ENCODE results near the gene KCNMB2.
A peak's percentile ranks its signal among the peaks of the same experiment; 100 is the strongest.

KCNMB2 gene

GRCh38 chr3:178569826-178570225 is 33.6 kb downstream of the KCNMB2 start:
- DNase-seq (ENCODE audit: low spot score): no peak

DNA sequence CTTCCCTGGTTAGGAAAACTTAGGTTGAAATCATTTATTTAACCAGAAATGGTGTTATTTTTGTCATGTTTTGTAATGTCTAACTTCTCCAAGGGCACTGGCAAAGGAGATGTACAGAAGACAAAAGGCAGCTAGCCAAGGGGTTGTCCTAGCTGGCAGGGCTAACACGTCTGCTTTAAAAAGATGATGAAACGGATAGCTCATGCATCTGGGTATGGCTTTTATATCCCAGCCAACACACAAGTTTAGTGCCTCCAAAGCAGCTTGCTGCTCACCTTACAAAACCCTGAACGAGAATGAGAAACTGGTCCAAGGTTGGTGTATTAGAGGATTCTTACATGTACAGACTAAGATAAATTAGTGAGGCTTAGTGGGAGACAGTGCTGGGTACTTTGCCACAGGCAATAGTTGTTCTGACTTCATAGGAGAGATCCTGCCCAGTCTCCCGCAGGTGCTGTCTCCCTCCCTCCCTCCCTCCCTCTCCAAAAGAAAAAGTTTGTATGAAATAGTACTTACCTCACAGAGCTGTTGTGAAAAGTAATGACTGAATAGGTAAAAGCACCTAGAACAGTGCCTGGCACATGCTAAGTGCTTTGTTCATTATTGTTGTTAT is 47.8 kb downstream of the KCNMB2 start:
- no peak for DNase-seq (ENCODE audit: low spot score)

GRCh38 chr3:178584722-178585380 is 48.6 kb downstream of the KCNMB2 start:
- no peak for DNase-seq (ENCODE audit: low spot score)

DNA sequence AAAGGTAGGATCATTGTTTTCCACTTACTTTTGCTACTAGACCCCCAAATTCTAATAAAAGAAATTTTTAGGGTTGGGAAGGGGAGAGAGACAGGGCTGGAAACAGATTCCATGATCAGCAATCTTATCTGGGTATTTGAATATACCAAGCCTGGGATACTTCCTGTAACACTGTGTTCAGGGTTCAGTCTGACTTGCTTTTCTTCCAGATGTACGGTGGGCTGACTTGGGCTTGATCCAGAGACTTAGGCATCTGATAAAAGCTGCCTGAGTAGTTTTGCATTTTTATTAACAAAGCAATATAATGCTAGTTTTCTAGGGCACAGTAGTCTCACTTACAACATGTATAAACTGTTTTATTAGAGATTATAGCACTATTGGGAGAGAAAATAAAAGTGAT is 49.2 kb downstream of the KCNMB2 start:
- DNase-seq (ENCODE audit: low spot score): no peak

- no peak for DNase-seq (ENCODE audit: low spot score)
Observed at GRCh38 chr3:178586076-178586475, 49.8 kb downstream of the KCNMB2 start.

DNA sequence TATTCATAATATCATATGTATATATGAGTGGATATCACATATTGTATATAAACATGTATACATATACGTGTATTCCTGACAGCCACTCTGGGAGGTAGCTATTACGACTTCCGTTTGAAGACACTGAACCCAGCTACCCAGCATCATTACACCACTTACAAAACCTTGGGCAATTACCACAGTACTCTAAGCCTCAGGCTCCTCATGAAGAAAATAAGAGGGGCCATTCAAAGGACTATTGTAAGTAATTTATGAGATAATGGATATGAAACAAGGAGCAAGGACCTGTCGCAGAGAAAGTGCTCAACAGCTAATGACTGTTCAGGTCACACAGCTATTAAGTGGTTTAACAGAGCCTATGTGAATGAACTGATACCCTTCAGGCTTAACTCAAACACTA is 52.4 kb downstream of the KCNMB2 start:
- DNase-seq (ENCODE audit: low spot score): no peak

DNA sequence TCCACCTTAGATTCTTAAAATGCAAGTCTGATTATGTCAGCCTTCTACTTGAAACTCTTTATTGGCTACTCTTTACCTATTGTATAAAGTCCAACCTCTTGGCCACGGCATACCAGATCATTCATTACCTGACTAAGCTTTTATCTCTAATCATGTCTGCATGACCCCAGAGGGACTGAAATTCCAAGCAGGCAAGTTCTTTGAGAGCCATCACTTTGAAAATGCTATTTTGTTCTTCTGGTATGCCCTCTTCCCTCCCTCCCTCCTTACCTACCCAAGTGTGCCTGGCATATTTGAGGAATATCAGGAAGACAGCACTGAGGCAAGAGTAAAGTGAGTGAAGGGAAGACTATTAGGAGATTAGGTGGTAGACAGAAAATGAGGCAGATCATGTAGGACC is 57.5 kb downstream of the KCNMB2 start:
- no peak for DNase-seq (ENCODE audit: low spot score)

DNA sequence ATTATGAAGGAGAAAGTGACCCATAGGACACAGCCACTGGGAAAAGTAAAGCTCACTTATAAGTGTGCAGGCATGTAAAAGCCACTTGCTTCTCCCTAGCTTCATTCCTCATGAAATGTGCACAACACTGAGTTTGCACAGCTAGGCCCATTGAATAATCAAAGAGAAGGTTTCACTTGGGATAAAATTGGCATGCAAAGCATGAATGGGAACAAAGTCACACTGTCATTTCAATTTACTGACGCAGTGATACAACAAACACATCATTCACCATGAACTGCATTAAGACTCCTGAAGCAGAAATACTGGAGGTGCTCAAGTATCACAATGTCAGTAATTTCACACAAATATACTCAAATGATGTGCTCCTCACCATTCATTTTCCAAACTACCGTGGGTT is 61.1 kb downstream of the KCNMB2 start:
- DNase-seq (ENCODE audit: low spot score): no peak

DNA sequence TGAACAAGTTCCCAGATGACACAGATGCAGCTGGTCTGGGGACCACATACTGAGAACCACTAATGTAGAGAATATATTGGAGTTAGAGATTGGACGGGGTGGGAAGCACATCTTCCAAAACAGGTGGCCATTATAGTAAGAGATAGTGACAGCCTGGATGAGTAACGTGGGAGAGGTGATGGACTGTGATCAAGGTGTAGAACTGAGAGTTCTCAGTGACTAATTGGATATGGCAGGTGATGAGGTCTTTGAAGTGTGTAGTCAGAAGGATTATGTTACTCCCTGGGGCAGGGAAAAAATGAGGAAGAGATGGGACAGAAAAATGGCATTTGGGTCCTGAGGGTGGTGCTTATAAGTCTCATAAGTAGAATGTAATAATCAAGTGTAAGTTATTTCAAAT is 66.6 kb downstream of the KCNMB2 start:
- DNase-seq (ENCODE audit: low spot score): no peak

- no peak for DNase-seq (ENCODE audit: low spot score)
Observed at GRCh38 chr3:178603735-178604134, 67.5 kb downstream of the KCNMB2 start.

DNA sequence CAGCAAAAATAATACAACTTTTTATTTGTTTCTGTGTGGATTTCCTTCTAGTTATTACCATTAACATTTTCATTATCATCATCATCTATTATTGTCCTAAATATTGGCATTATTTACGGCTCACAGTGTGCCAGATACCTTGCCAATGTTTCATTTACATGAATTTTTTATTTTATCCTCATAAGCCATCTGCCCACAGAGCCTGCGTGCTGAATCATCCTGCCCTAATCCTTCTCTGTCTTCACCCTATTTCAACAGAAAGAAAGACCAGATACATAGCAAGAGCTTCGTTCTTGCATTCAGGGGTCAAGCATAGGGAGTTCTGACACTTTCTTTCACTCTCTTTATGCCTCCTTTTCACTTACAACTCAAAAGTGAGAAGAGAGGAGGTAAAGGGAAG is 82.0 kb downstream of the KCNMB2 start:
- DNase-seq (ENCODE audit: low spot score): no peak

DNA sequence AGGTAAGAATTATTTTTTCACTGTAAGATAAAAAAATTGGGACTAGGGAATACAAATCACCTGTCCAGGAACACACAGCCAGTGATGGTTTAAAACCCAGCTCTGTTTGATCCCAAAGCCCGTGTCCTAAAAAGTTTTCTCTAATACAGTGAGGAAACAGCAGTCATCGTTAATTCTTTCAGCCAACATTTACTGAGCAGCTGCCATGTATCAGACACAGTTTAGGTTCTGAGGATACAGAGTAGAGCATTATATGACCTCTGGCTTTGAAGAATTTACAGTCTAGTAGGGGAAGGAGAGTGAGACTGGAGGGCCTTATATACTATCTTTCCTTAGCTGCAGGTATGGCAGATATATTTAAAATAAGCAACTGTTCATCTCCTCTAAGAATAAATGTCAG is 82.7 kb downstream of the KCNMB2 start:
- no peak for DNase-seq (ENCODE audit: low spot score)

DNA sequence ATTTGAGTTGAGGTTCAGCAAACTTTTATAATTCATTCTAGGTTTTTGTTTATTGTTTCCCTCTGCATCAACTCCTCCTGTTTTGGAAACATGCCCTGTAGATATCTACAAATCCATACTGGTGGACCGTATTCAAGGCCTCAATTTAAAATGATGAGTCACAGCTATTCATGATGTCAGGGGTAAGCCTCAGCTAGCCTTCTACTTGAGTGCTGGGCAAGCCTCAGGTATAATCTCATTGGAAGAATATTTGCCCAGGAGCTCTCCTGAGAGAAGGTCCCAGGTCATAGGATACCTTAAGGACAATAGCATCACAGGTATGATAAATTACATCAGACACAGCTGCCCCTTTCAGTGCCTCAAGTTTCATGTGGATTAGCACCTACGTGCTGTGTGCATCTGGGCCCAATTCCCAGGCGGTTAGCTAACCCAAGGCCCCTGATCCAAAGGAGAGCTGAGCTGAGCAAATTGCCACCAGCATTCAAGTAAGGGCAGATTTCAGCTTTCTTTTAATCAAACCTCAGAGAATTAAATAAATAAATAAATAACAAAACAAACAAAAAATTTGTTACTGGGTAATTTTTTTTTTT is 87.5 kb downstream of the KCNMB2 start:
- DNase-seq (ENCODE audit: low spot score): peak; percentile 17

DNA sequence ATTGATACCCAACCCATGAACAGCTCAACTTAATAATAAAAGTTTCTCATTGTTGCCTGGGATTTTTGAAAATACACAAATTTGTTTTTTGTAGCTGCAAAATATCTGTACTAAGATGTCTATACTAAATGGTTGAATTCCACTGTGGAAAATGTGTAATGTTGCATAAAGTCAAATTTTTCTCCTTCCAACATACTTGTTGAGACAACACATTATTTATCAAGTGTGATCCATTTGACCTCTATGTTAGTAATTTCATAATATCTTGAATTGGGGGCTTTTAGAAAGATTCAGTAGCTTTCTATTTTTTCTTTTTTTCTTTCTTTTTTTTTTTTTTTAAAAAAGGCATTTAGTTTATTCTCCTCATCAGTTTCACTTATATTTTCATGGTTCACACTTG is 88.0 kb downstream of the KCNMB2 start:
- DNase-seq (ENCODE audit: low spot score): no peak

DNA sequence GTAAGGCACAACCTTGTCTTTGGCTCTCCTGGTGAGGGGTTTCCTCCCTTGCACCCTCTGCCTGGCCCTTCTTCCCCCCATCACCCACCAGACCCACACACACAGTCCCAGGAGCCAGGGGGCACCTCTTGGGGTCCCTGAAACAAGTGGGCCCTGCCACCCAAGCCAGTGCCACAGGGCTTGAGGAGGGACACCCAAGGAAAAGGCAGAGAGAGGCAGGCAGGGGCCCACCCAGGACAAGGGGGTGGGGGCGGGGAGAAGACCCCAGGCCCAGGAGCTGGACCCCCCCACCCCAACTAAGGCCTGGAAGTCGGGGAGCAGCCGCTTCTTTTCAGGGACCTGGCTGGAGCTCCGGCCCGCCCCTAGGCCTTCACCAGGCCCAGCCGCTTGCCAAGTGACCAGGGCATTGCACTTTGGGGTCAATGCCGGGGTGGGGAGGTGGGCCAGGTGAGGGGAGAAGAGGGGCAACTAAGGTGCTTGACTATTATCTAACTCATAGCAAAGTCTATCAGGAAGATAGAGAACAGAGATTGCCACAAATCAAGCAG is 88.9 kb downstream of the KCNMB2 start:
- no peak for DNase-seq (ENCODE audit: low spot score)

DNA sequence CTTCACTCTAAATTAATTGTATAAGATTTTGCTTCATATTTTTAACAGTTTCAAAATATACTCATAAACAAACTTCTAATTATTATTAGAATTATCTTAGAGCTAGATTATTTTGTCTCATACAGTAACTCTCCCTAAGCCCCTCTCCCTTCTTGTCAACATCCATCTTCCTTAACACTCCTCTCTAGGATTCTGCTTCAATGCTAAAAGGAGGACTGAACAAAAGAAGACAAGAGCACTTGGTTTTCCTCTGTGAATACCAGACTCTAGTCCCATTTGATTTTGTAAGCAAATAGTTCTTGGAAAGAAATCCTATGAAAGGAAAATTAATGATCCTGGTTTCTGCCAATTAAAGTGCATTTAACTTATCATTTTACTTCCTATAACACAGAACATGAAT is 91.8 kb downstream of the KCNMB2 start:
- DNase-seq (ENCODE audit: low spot score): no peak

GRCh38 chr3:178629430-178630178 is 93.4 kb downstream of the KCNMB2 start:
- DNase-seq (ENCODE audit: low spot score): no peak

GRCh38 chr3:178631950-178632349 is 95.7 kb downstream of the KCNMB2 start:
- DNase-seq (ENCODE audit: low spot score): no peak

GRCh38 chr3:178634975-178635374 is 98.7 kb downstream of the KCNMB2 start:
- no peak for DNase-seq (ENCODE audit: low spot score)

DNA sequence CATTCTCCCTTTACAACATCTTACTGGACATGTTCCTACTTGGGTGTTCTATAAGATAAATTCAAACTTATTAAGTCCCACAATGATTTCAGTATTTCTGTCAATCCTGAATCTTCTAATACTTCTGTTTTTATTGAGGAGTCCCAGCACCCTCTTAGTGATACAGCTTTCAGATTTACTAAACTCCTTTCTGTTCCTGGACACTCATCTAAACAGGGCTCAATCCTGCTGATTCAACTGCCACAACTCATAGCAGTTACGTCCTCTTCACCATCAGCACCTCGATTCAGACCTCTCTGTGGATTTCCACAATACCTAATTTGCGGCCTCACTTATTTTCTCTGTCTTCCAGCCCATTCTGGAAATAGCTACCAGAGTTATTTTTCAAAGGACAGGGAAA is 101.6 kb downstream of the KCNMB2 start:
- no peak for DNase-seq (ENCODE audit: low spot score)

GRCh38 chr3:178645503-178645902 is 109.3 kb downstream of the KCNMB2 start:
- no peak for DNase-seq (ENCODE audit: low spot score)

DNA sequence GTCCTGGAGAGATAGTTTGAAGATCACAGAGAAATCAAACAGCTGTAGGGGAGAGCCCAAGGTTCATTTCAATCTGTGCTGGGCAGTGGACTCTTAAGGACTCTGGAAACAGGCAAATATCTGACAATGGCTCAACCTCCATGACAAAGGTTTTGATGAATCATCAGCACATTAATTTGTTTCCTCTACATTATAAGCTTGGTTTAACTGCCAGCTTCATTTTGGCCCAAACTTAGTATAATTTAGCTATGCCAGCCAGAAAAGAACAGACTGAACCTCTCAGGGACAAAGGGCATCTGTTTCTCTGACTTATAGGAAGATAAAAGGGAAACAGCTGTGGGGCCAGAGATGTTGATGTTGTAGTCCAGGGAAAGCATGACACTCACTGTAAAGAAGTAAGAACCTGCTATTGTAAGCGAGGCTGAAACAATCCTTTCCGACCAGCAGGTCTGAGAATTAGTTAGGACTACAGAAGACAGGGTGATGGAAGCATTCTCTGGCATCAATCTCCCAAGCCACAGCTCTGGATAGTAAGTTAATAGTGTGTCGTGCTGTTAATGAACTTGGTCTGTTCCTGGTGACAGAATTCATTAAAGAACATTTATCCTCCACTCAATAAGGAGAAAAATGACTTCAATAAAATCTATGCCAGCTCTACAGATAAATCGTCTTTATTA is 110.1 kb downstream of the KCNMB2 start:
- DNase-seq (ENCODE audit: low spot score): no peak
